D721Med (cell line): ENCODE data around the gene SPTBN2.

Source experiments
- DNase-seq: peaks from one replicate; pipeline ENCODE4 v3.0.0; 2011; ENCODE audit warnings: low spot score; ENCODE audit not compliant: insufficient read length
- FAIRE-seq: peaks from 2 replicates; lab custom pipeline; 2011; peaks lifted over from hg19 to GRCh38; lab: Jason Lieb, UNC
- CTCF ChIP-seq: IDR thresholded peaks from 2 replicates; pipeline ENCODE4 v1.5.1; 2012; ENCODE audit warnings: mild to moderate bottlenecking, control low read depth; ENCODE audit not compliant: insufficient read depth; ENCODE audit errors: missing control alignments

Gene SPTBN2

GRCh38 chr11:66694056-66694410, 35.0 kb downstream of the SPTBN2 start:
- no peak for TF ChIP-seq CTCF
- no peak for DNase-seq
- FAIRE-seq = no peak

- FAIRE-seq (no peak), DNase-seq (no peak)
- no peak for TF ChIP-seq CTCF
These were observed 35.5 kb downstream of the SPTBN2 start for GRCh38 chr11:66693356-66694055.

- TF ChIP-seq CTCF = no peak
- FAIRE-seq (no peak), DNase-seq (no peak)
These were observed 36.1 kb downstream of the SPTBN2 start for GRCh38 chr11:66692871-66693331.

- DNase-seq = no peak
- no peak for TF ChIP-seq CTCF
- FAIRE-seq = no peak
These were observed 36.6 kb downstream of the SPTBN2 start for GRCh38 chr11:66692446-66692845.

GRCh38 chr11:66691311-66691980, 37.6 kb downstream of the SPTBN2 start:
- no peak for FAIRE-seq
- DNase-seq = no peak
- no peak for TF ChIP-seq CTCF

- no peak for TF ChIP-seq CTCF
- DNase-seq = no peak
- no peak for FAIRE-seq
These were observed 39.1 kb downstream of the SPTBN2 start for GRCh38 chr11:66689661-66690590.
